GM23248 (cell line): ENCODE data around the gene HBA2. TPM values are rescaled to one million over a fixed set of nuclear protein-coding genes. Genes with fewer than 3 reads are reported as not detected.

ENCODE experiments used
- DNase-seq: peaks from one replicate; pipeline ENCODE4 v3.0.0-alpha.2; 2015
- H2AFZ ChIP-seq: fragments of 200-600 bp; sonication (generic); 2 replicates; pipeline ENCODE4 v1.6.1; 2016; ENCODE audit warnings: antibody characterized with exemption
- H3F3A ChIP-seq: fragments of 200-600 bp; sonication (generic); 2 replicates; pipeline ENCODE4 v1.6.1; 2016; ENCODE audit warnings: mild to moderate bottlenecking, antibody characterized with exemption, mixed run types; ENCODE audit not compliant: insufficient read depth
- H3K27ac ChIP-seq: fragments of 200-600 bp; sonication (generic); 2 replicates; pipeline ENCODE4 v1.5.1; 2016; ENCODE audit warnings: mild to moderate bottlenecking
- H3K27me3 ChIP-seq: fragments of 200-600 bp; sonication (generic); replicated peaks from 2 replicates; pipeline ENCODE4 v1.6.1; 2016; ENCODE audit warnings: mild to moderate bottlenecking; ENCODE audit not compliant: insufficient read depth
- H3K36me3 ChIP-seq: fragments of 200-600 bp; sonication (generic); 2 replicates; pipeline ENCODE4 v1.6.1; 2016; ENCODE audit warnings: low read depth, mild to moderate bottlenecking
- H3K4me1 ChIP-seq: fragments of 200-600 bp; sonication (generic); 2 replicates; pipeline ENCODE4 v1.6.1; 2016; ENCODE audit warnings: mild to moderate bottlenecking; ENCODE audit not compliant: insufficient read depth
- H3K4me2 ChIP-seq: fragments of 200-600 bp; sonication (generic); one replicate; pipeline ENCODE4 v1.6.1; 2016; ENCODE audit warnings: mild to moderate bottlenecking; ENCODE audit not compliant: unreplicated experiment
- H3K4me3 ChIP-seq: fragments of 200-600 bp; sonication (generic); 2 replicates; pipeline ENCODE4 v1.5.1; 2016; ENCODE audit warnings: mild to moderate bottlenecking
- H3K79me2 ChIP-seq: fragments of 200-600 bp; sonication (generic); 2 replicates; pipeline ENCODE4 v1.6.1; 2016; ENCODE audit warnings: mild to moderate bottlenecking; ENCODE audit not compliant: insufficient read depth
- H3K9ac ChIP-seq: fragments of 200-600 bp; sonication (generic); 2 replicates; pipeline ENCODE4 v1.6.1; 2016; ENCODE audit warnings: mild to moderate bottlenecking
- H3K9me2 ChIP-seq: fragments of 200-600 bp; sonication (generic); 2 replicates; pipeline ENCODE4 v1.6.1; 2016; ENCODE audit warnings: mixed run types, mild to moderate bottlenecking, moderate library complexity; ENCODE audit not compliant: insufficient read depth
- H3K9me3 ChIP-seq: fragments of 200-600 bp; sonication (generic); one replicate; pipeline ENCODE4 v1.6.1; 2017; ENCODE audit warnings: low read depth
- H4K20me1 ChIP-seq: fragments of 200-600 bp; sonication (generic); 2 replicates; pipeline ENCODE4 v1.6.0; 2016; ENCODE audit not compliant: insufficient read depth
- EZH2 ChIP-seq: fragments of 200-600 bp; sonication (generic); IDR thresholded peaks from 2 replicates; pipeline ENCODE4 v1.6.1; 2018; ENCODE audit warnings: antibody characterized with exemption, mild to moderate bottlenecking; ENCODE audit not compliant: insufficient read depth, poor library complexity, severe bottlenecking
- EZH2phosphoT487 ChIP-seq: fragments of 200-600 bp; sonication (generic); IDR thresholded peaks from 2 replicates; pipeline ENCODE4 v1.6.1; 2018; ENCODE audit warnings: antibody characterized with exemption, moderate library complexity, mild to moderate bottlenecking, low read depth; ENCODE audit not compliant: insufficient read depth
- whole genome bisulfite sequencing, 2 experiments: methylation state at CpG; one replicate each; pipeline ENCODE4 v1.1.6; 2015 to 2017; ENCODE audit warnings: low lambda C conversion rate in 2 of 2, low coverage in 1 of 2; ENCODE audit errors: missing lambda C conversion rate in 2 of 2; 5-methylcytosine and 5-hydroxymethylcytosine counted together
- in situ Hi-C: fragments of 300-500 bp; cut with MboI; formaldehyde crosslinking; loops from 2 replicates; pipeline ENCODE4 v1.15.0; 2020
- polyA plus RNA-seq: library from polyadenylated mRNA; unstranded; fragments of >200 nt; fragmentation: Nextera tagmentation; extraction: Ambion mirVana; gene quantifications from 2 replicates; pipeline ENCODE4 v1.2.1, GENCODE V29; 2016
- total RNA-seq: library from RNA; depleted of rRNA; stranded (reverse); fragments of >200 nt; shearing (Covaris generic); gene quantifications from 2 replicates; pipeline ENCODE4 v1.2.3, GENCODE V29; 2014

The HBA2 gene
- total and polyA plus RNA-seq, 2 experiments from 2014 or later = not detected

- no peaks in the 10 kb centered on the region for H4K20me1 ChIP-seq
- peaks cover 17% of the 10 kb centered on the region; the same call in 1 of the 2 replicates for H3K36me3 ChIP-seq
- WGBS, 2 experiments = 39 to 67% methylated on average over 4 to 10 of the region's 11 CpGs
- in situ Hi-C loops = no loop called here
- DNase-seq = no peak
- no peaks in the 10 kb centered on the region for H3K9me2 ChIP-seq
- TF ChIP-seq EZH2 (no peak), EZH2phosphoT487 (no peak)
- H3K79me2 ChIP-seq = no peaks in the 10 kb centered on the region
- no peaks in the 10 kb centered on the region for H3K27me3 ChIP-seq
- no peak overlapping the region for H3K9ac ChIP-seq
- no peak overlapping the region for H3K4me3 ChIP-seq
- peaks cover 11% of the 10 kb centered on the region for H3F3A ChIP-seq
- H3K9me3 ChIP-seq = no peaks in the 10 kb centered on the region
- H2AFZ ChIP-seq = no peak overlapping the region
- H3K27ac ChIP-seq = no peak overlapping the region
- no peak overlapping the region for H3K4me2 ChIP-seq
- H3K4me1 ChIP-seq = no peaks in the 10 kb centered on the region
Observed at GRCh38 chr16:185691-186090, 13.0 kb downstream of the HBA2 start.

GRCh38 chr16:187330-187729 is 14.7 kb downstream of the HBA2 start:
- peaks cover 11% of the 10 kb centered on the region for H3F3A ChIP-seq
- peaks cover 4% of the 10 kb centered on the region; the same call in 1 of the 2 replicates for H3K4me1 ChIP-seq
- WGBS, 2 experiments = 92 to 93% methylated on average over 8 of the region's 8 CpGs
- no peak for DNase-seq
- TF ChIP-seq EZH2phosphoT487 = no peak
- H3K79me2 ChIP-seq = no peaks in the 10 kb centered on the region
- H3K4me2 ChIP-seq = no peak overlapping the region
- peaks cover 18% of the 10 kb centered on the region; the same call in 1 of the 2 replicates for H3K36me3 ChIP-seq
- H3K9me3 ChIP-seq = no peaks in the 10 kb centered on the region
- H3K27ac ChIP-seq = no peak overlapping the region
- no peaks in the 10 kb centered on the region for H4K20me1 ChIP-seq
- no peak overlapping the region for H3K9ac ChIP-seq
- H3K27me3 ChIP-seq = no peaks in the 10 kb centered on the region
- no peaks in the 10 kb centered on the region for H3K9me2 ChIP-seq
- H2AFZ ChIP-seq = no peak overlapping the region
- in situ Hi-C loops = no loop called here
- H3K4me3 ChIP-seq = no peak overlapping the region

- Histone ChIP-seq H3K9me2 (no peaks in the 10 kb centered on the region), H3K27ac (no peak overlapping the region), H3K9ac (no peak overlapping the region), H3K9me3 (no peaks in the 10 kb centered on the region), H3K36me3 (peaks cover 30% of the 10 kb centered on the region), H3K4me3 (no peak overlapping the region), H3K79me2 (no peaks in the 10 kb centered on the region), H3K27me3 (no peaks in the 10 kb centered on the region), H3K4me2 (no peak overlapping the region), H3K4me1 (peaks cover 4% of the 10 kb centered on the region; the same call in 1 of the 2 replicates), H3F3A (peaks cover 11% of the 10 kb centered on the region), H4K20me1 (no peaks in the 10 kb centered on the region), H2AFZ (no peak overlapping the region)
- DNase-seq = no peak
- 93% methylated on average over 8 of the region's 8 CpGs for WGBS, 2 experiments
- in situ Hi-C loops = no loop called here
- no peak for TF ChIP-seq EZH2phosphoT487
- TF ChIP-seq EZH2 = no peak
Observed at GRCh38 chr16:188674-189073, 16.0 kb downstream of the HBA2 start.

GRCh38 chr16:189604-190186 is 17.0 kb downstream of the HBA2 start:
- Histone ChIP-seq H3K4me1 (peaks cover 4% of the 10 kb centered on the region; the same call in 1 of the 2 replicates), H3K36me3 (peaks cover 31% of the 10 kb centered on the region), H3K9me3 (no peaks in the 10 kb centered on the region), H3K9ac (no peak overlapping the region), H3K27me3 (no peaks in the 10 kb centered on the region), H3K9me2 (no peaks in the 10 kb centered on the region), H4K20me1 (no peaks in the 10 kb centered on the region), H2AFZ (no peak overlapping the region), H3F3A (peaks cover 6% of the 10 kb centered on the region), H3K4me2 (no peak overlapping the region), H3K79me2 (0 out of 2 replicates have a peak, but pooled peaks cover 7% of the 10 kb centered on the region), H3K27ac (no peak overlapping the region), H3K4me3 (no peak overlapping the region)
- TF ChIP-seq EZH2 (no peak), EZH2phosphoT487 (no peak)
- WGBS, 2 experiments = 96 to 97% methylated on average over 30 to 34 of the region's 34 CpGs
- in situ Hi-C loops = no loop called here
- DNase-seq = no peak
